ENCODE results near the gene CSNK1D.

The CSNK1D gene

DNA sequence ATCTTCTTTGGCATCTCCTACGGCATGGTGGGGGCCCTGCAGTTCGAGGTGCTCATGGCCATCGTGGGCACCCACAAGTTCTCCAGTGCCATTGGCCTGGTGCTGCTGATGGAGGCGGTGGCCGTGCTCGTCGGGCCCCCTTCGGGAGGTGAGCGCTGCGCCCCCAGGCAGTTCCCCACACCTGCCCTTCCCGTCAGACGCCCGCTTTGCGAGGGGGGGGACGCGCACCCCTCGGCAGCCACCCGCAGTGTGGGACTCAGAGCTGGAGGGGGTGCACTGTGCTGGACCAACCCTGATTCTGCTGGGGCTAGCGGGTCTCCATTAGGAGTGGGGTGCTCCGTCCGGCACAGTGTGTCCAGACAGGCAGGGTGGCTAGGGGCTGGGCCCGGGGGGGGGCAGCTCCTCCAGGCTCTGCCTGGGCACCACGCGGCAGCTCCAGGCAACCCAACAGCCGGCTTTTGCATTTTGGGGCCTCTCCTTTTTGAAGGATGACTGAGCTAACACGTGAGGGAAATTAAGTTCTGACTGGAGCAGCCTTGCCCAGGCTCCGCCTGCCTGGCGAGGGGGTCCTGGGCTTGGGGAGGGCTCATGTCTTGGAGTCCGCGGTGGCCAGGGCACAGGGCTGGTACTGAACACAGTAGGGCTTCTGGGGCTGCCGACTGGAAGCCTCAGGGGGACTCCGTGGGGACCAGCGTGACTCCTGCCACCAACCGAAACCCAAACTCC, 35.6 kb downstream of the CSNK1D start:
- no peak for DNase-seq

DNA sequence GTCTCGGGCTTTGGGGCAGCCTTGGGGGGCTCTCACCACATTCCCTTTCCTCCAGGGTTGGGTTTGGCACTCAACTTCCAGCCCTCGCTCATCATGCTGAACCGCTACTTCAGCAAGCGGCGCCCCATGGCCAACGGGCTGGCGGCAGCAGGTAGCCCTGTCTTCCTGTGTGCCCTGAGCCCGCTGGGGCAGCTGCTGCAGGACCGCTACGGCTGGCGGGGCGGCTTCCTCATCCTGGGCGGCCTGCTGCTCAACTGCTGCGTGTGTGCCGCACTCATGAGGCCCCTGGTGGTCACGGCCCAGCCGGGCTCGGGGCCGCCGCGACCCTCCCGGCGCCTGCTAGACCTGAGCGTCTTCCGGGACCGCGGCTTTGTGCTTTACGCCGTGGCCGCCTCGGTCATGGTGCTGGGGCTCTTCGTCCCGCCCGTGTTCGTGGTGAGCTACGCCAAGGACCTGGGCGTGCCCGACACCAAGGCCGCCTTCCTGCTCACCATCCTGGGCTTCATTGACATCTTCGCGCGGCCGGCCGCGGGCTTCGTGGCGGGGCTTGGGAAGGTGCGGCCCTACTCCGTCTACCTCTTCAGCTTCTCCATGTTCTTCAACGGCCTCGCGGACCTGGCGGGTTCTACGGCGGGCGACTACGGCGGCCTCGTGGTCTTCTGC, 36.3 kb downstream of the CSNK1D start:
- DNase-seq, result no peak

DNA sequence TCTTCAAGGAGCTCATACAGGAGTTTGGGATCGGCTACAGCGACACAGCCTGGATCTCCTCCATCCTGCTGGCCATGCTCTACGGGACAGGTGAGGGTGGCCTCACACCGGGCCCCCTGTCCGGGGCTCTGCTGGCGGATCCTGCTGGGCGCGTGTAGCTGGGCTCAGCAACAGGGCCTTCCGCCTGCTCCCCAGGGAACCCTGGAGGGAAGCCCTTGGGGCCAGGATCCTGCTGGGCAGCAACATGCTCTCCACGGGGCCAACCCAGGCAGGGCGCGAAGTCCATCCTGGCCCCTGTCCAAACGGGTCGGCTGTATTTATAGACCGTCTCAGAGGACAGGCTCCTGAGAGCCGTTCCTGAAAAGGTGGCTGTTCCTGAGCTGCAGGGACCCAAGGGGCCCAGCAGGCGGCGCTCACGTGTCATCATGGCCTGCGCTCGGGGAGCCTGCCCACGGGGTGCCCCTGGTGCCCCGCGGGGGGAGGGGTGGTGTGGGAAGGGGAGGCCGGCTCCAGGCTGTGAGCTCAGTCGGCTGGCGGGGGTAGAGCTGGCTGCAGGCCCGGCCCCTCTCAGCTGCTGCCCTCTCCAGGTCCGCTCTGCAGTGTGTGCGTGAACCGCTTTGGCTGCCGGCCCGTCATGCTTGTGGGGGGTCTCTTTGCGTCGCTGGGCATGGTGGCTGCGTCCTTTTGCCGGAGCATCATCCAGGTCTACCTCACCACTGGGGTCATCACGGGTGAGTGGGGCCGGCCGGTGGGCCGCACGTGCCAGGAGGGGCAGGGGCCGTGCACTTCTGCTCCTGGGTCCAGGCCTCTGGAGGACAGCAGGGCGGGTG, 37.1 kb downstream of the CSNK1D start:
- peak; percentile 91 for DNase-seq

DNA sequence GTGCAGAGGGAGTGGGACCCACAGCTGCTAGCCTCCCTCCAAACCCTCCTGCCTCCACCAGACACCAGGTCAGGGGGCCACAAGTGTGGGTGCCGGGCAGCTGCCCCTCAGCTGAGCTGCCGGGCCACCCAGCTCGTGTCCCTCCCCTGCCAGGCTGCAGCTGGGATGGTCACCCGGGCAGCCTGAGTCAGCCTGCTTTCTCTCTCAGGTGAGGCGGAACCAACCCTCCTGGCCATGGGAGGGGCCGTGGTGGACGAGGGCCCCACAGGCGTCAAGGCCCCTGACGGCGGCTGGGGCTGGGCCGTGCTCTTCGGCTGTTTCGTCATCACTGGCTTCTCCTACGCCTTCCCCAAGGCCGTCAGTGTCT, 37.7 kb downstream of the CSNK1D start:
- DNase-seq, result no peak

DNA sequence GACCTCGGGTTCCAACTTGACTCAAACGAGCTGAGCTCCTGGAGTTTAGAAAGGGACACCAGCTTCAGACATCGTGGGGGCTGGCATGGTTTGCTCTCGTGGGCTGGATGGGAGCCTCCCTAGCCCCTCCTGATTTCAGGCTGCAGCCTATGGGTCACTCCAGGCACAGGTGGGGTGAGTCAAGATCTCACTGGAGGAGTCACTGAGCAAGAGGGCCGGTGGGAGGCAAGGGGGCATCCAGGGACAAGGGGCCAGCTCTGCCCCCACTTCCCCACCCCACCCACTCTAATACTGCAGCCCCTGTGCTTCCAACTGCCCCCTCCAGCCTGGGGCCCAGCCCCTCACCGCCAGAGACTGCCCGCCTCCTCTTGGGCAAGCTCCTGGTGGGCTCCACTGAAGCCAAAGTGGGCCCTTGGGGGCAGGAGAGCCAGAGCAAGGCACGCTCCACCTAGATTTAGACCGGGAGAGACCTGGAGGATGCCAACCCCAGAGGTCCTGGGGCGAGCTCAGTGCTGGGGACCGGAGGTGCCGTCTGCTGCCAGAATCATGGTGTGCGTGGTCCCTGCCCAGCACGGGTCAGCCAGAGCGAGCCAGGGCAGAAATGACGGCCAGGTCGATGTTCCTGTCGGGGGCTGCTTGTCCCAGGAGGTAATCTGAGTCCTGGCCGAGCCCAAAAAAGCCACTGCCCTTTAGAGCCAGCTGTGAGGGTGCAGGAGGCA, 38.3 kb downstream of the CSNK1D start:
- no peak for DNase-seq

DNA sequence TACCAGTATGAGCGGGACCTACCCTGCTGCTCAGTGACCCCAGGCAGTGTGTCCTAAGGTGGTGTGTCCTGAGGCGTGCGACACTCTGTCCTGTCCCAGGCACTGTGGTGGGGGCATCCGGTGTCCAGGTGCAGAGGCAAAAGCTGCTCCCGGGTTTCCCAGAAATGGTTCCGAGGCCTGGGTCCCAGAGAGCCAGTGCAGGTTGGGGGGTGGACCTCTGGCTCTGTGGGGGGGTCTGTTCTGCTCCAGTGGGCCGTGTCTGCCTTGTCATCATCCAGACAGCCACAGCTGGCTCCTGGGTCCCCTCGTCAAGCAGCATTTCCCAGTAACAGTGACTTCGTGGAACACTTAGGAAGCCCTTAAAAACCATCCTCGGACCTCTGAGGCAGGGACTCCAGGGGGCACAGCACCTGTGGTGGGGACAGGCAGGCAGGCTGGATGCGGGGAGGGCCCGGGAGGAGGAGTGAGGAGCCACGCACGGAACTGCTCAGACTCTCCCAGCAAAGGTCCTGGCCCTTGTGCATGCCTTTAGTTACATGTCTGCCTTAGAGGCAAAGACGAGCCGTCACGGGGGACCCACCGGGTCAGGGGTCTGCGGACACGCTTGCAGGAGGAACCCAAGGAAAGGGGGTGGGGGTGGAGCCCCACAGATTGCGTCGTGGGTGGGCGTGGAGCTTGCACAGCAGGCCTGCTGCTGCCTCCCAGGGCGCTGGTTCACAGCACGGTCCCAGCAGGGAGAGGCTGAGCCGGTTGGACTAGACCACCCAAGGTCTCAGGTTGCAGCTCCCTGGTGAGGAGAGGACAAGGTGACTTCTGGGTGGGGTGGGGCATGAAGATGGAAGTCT, 39.1 kb downstream of the CSNK1D start:
- no peak for DNase-seq

DNA sequence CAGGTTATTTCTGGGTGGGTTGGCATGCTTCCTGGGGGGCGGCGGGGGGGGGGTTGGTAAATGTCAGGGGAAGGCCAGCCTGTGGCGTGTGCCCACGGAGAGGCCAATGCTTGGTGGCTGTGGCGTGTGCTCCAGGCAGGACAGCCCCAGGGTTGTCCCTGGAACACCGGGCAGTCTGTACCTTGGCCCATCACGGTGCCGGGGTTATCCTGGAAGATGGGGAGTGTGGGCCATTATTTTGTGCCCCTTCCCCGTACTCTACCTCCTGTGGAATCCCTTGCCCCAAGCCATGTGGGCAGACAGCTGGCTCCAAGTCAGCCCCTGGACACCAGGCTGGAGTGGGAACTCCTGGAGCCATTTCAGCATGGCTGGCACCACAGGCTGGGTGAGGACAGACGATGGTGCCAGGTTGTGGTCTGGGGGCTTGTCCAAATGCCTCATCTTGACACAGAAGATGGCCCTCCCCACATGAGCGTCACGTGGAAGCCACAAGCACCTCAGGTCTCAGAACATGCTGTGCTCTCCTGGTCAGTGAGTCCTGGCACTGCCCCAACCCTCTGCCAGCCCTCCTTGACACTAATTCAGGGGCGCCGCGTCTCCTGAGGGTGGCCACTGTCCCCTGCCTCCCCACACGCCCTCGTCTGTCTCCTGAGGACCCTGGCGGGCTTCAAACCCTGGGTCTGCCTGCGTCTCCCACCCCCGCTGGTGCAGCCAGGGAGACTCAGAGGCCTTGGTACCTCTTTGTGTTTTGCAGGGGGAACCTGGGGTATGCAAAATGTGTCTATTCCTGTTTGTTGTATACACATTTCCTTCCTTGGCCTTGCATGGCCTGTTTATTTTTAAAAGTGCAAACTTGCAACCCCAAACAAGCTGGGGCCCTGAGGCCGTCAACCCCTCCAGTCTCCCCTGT, 40.4 kb downstream of the CSNK1D start:
- no peak for DNase-seq

DNA sequence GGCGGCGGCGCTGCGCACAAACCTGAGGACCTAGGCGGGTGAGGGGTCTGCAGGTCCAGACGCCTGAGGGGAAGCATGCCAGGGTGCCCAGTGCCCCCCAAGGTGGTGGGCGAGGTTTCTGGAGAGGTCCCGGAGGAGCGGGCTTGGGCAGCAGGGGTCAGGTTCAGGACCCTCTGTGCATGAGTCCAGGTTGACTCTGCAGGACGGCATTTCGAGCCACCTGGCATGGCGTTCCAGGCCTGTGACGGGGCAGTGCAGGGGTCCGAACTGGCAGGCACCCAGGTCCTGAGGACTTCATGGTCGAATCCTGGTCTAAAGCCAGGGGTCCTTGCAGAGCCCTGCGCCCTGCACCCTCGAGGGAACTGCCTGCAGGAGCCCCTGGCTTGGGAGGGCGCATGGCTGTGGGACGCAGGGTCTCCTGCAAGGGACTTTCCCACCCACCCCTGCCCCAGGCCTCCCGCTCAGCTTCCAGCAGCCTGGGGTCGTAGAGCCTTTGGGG, 41.1 kb downstream of the CSNK1D start:
- no peak for DNase-seq

DNA sequence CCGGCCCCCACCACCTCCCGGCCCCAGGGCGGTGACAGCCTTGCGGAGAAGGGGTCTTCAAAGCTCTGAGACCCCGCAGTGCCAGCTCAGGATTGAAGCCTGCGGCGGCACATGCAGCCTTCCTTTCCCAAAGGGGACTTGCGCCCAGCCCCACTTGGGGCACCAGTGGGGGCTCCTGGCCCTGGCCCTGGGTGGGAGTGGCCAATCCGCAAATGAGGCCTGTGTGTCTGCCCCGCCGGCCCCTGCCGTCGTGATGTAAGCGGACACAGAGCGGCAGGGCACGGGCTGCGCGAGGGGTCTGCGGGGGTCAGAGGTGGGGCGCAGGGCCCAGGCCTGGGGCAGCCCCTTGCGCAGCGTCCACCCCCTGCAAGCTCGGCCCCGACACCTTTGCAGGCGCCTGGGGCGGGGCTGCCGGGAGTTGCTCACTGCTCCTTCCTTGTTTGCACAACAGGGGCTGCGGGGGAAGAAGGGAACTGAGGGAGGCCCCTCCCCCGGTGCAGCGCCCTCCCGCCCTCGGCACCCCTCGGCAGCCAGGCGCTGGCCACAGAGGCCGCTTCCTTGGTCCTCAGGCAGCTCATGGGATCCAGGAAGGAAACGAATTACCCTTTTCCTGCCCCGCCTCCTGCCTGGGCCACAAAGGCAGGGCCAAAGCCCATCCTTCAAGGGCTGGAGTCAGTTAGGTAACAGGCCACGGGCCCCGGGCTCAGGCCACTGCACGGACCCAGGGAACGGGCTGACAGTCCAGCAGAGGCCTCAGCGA, 41.8 kb downstream of the CSNK1D start:
- no peak for DNase-seq

DNA sequence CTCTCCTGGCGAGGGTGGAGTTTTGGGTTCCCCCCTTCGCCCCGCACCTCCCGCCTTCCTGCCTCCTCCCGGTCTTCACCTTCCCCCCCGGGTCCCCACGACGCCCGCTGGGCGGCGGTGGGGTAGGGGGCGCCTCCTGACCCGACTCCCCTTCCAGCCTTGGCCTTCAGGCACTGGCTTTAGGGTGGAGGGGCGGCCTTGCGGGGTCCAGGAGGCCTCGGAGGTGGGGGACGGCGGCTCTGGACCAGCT, 42.3 kb downstream of the CSNK1D start:
- DNase-seq, result no peak

DNA sequence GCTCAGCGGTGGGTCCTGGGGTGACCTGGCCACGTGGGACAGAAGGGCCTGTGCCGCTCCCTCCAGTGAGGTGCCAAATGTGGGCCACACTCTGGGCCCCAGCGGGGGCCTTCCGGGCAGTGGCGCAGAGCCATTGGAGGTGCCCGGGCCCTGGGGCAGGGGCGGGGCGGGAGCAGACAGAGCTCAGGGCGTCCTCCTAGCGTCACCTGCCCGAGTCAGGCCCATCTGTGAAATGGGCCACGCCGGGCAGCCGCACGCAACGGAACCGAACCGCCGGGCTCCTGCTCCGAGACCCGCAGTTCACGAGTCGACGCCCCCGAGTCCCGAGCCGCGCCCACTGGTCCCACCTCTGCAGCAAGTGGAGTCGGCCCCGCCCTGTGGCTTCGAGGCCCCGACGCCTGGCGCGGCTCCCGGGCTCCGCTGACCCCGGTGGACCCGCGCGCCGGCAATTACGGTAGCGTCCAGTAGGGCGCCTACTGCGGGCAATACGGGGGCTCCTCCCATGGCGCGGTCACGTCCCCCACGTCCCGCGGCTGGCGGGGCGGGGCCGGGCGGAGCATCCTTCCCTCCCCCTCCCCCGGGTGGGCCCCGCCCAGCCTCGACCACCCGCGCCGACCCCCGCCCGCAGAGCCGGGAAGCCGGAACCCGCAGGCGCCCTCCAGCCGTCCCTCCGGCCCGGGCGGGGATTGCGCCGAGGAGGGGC, 42.7 kb downstream of the CSNK1D start:
- no peak for DNase-seq

DNA sequence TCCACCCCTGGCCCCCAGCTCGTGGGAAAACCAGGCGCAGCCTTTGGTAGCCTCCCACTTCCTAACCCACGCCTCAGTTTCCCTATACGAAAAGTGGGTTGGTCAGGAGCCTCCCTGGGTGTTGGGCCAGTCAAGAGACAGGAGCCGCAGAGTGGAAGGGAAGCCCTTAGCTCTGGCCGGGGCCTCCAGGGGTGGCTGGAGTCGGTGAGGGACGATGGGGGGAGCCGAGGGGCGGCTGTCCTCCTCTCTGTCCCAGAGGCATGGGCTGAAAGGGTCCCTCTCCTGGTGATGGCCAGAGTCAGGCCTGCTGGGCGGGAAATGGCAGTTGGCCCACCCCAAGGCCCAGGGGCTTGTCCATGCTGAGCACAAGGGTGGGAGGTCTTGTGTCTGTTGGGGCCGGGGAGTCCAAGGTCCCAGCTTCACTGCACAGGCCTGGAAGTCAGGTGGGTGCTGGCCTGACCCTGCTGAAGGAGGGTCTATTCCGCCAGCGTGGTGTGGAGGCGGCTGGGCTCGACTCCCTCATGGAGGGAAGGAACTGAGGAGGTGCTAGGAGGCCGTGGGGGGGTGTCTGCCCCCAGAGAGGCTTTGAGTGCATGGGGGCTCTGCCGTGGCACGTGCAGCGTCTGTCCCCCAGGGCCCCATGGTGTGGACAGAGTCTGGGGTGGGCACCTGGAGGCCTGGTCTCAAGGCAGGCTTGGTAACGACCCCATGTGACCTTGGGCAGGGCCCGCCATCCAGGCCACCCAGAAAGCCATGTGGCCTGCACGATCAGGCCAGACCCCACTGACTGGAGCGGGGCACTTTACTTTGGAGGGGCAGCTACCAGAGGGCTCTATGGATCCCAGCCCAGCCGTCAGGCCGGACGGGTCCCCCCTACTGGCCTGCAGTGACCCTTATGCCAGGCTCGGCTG, 43.5 kb downstream of the CSNK1D start:
- DNase-seq, result no peak

DNA sequence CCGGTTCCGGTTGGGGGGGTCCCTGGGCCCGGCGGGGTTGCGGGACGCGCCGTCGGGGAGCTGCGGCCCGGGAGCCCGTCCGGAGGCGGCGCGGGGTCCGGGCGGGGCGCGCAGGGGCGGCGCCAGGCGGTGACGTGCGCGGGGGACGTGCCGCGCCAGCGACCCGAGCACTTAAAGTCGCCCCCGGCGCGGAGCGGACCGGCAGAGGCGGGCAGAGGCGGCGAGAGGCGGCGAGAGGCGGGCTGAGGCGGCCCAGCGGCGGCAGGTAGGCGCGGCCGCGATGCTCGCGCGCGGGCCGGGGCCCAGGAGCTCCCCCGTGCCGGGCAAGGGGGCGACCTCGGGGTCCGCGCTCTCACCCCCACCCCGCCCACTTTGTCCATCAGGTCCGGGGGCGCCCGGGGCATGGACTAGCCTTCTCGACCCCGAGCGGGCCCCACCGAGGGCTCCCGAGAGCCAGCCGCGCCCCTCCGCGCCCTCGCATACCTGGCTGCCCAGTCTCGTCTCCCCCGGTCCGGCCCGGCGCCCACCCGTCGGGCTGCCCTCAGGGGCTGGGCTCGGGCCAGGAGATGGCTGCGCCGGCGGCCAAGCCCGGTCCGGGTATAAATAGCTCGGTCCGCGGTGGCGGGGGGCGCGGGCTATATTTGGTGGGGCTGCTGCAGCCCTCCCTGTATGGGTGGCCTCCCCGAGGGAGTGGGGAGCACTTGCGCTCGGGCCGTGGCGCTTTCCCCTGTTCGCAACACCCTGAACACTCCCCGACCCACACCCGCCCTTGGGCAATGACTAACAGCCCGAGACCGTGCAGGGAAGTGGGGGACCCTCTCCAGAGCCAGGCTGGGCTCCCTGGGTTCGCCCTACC, 44.4 kb downstream of the CSNK1D start, which contains the start of gene SLC16A3:
TSS of gene SLC16A3 (plus strand) at position 201 of the 856 bp plus-strand sequence. CDS start 6,967 bp downstream, outside the sequence.
- DNase-seq, result no peak

DNA sequence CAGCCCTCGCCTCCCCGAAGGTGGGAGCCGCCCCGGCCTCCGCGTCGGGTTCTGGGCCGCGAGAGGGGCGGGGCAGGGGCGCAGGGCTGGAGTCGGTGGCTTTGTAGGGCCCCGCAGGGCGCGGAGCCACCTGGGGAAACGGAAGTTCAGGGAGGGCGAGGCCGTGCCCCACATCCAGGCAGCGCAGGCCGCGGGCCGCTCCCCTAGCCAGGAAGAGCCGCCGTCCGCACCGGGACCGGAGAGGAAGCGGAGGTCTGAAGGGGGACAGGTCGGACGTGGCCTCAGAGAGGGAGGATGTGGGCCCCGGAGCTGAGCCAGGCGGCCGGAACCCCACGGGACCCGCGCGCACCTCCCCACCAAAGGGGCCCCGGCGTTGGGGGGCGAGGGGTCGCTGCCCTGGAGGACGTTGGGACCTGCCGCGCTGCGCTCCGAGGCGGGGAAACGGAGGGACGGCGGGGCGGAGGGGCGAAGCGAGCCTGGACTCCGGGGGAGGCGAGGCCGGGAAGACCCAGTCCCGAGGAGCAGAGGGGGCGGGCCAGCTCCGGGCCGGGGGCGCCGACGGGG, 45.1 kb downstream of the CSNK1D start:
- no peak for DNase-seq

DNA sequence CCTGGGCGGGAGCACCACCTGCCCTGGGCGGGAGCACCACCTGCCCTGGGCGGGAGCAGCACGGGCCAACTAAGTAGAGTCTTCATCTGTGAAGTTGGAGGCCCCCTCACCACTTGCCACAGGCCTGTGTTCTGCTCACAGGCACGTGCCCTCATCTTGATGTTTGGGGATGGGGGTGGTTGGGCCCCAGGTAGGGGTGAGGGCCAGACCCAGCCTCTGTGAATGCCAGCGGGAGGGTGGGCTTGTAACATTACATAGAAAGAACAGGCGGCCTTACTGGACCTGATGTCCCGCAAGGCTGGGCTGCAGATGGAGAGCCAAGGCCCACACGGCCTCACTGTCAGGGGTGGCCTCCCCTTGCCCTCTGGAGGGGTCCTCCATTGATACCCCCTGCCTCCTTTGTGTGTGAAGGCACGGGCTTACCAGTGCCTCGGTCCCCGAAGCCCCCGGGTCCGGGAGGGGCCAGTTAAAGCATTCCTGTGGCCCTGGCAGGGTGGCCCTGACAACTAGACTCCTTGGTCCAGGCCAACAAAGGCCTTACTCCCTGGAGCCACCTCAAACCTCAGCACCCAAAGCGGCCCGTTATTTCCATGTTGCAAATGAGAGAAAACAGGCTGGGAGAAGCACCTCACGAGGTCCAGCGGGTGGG, 45.7 kb downstream of the CSNK1D start:
- no peak for DNase-seq

DNA sequence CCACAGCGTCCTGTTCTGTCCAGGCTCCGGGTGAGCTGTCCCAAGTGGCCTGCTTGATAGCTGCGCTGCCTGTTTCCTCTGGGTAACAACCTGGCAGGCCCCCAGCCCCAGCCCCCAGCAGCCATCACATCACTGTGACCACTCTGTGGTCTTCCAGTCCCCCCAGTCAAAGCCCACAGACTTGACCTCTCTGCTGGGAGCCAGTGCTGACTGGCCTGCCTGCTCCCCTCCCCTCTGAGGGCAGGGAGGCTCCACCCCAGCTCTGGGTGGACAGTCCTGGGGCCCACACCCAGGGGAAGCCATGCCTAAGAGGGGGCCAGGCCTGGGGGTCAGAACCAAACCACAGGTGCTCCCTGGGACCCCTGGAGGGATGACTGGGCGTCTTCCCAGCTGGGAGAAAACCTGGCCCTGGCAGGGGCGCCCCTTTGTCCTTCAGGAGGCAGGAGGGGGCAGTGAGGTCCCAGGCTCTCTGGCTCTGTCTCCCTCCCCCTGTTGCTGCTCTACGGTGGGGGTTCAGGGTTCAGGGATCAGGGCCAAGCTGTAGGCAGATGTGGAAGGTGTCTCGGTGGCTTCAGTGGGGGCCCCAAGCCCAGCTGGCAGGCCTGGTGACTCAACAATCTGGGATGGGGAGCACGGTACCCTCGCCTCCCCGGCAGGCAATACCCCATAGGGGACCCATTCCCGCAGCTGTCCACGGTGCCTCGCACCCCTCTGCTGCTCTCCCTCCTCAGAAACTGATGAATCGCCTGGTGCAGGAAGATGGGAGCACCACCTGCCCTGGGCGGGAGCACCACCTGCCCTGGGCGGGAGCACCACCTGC, 46.5 kb downstream of the CSNK1D start:
- no peak for DNase-seq
